HCEC 1CT (cell line): ENCODE data around the gene CIAO2A.
A peak's percentile ranks its signal among the peaks of the same experiment; 100 is the strongest.
"Not testable (repeated sequence)": the region's sequence is repeated elsewhere in the genome, so short reads cannot be mapped to it uniquely, and the experiment has no call there.

Experiments used
- DNase-seq: peaks from one replicate; pipeline ENCODE4 v3.0.0-alpha.2; 2017

Gene CIAO2A

GRCh38 chr15:64070965-64071851 lies 22.4 kb downstream of the CIAO2A start:
- peak; percentile 88 for DNase-seq

GRCh38 chr15:64070106-64070505 lies 23.5 kb downstream of the CIAO2A start:
- no peak for DNase-seq

- no peak for DNase-seq
Measured at GRCh38 chr15:64068133-64068532, 25.5 kb downstream of the CIAO2A start.

- peak; percentile 42 for DNase-seq
Measured at GRCh38 chr15:64067564-64068030, 26.0 kb downstream of the CIAO2A start.

- peak; percentile 16 for DNase-seq
Measured at GRCh38 chr15:64066451-64066850, 27.2 kb downstream of the CIAO2A start.

- no peak for DNase-seq
Measured at GRCh38 chr15:64060716-64061115, 32.9 kb downstream of the CIAO2A start.

- DNase-seq, result not testable (repeated sequence)
Measured at GRCh38 chr15:64059104-64059503, 34.5 kb downstream of the CIAO2A start.

GRCh38 chr15:64058279-64058678 lies 35.4 kb downstream of the CIAO2A start:
- peak; percentile 51 for DNase-seq

GRCh38 chr15:64053674-64054073 lies 40.0 kb downstream of the CIAO2A start:
- DNase-seq, result not testable (repeated sequence)

- no peak for DNase-seq
Measured at GRCh38 chr15:64052925-64053491, 40.6 kb downstream of the CIAO2A start.

GRCh38 chr15:64051407-64052259 lies 42.0 kb downstream of the CIAO2A start:
- no peak for DNase-seq

- DNase-seq, result no peak
Measured at GRCh38 chr15:64051093-64051402, 42.6 kb downstream of the CIAO2A start.

GRCh38 chr15:64050281-64051092 lies 43.2 kb downstream of the CIAO2A start:
- DNase-seq, result no peak

- no peak for DNase-seq
Measured at GRCh38 chr15:64048781-64049460, 44.7 kb downstream of the CIAO2A start.

GRCh38 chr15:64046421-64047153 lies 47.1 kb downstream of the CIAO2A start, which contains the start of gene DAPK2:
TSS of gene DAPK2 (minus strand) at chr15:64046485. CDS start at chr15:64040261, 6,224 bp downstream.
- peak; percentile 43 for DNase-seq

GRCh38 chr15:64045774-64046420 lies 47.7 kb downstream of the CIAO2A start:
- DNase-seq, result no peak

GRCh38 chr15:64045101-64045435 lies 48.6 kb downstream of the CIAO2A start:
- DNase-seq, result no peak

- DNase-seq, result no peak
Measured at GRCh38 chr15:64044300-64045100, 49.1 kb downstream of the CIAO2A start.

GRCh38 chr15:64038878-64039610 lies 54.6 kb downstream of the CIAO2A start:
- no peak for DNase-seq
